Stimulated activated CD4-positive, alpha-beta T cell treated with anti-CD3 and anti-CD28 coated beads, Interleukin-1b, Interleukin-23, amount 100 ng/mL, for 1 hour (primary cell): ENCODE measurements around the gene SLC8A2.

Experiments
- DNase-seq, 2 donors: peaks; one replicate each; pipeline ENCODE4 v3.0.0-alpha.2; 2020; ENCODE audit warnings: low read depth in 2 of 2

SLC8A2 gene, protein sequence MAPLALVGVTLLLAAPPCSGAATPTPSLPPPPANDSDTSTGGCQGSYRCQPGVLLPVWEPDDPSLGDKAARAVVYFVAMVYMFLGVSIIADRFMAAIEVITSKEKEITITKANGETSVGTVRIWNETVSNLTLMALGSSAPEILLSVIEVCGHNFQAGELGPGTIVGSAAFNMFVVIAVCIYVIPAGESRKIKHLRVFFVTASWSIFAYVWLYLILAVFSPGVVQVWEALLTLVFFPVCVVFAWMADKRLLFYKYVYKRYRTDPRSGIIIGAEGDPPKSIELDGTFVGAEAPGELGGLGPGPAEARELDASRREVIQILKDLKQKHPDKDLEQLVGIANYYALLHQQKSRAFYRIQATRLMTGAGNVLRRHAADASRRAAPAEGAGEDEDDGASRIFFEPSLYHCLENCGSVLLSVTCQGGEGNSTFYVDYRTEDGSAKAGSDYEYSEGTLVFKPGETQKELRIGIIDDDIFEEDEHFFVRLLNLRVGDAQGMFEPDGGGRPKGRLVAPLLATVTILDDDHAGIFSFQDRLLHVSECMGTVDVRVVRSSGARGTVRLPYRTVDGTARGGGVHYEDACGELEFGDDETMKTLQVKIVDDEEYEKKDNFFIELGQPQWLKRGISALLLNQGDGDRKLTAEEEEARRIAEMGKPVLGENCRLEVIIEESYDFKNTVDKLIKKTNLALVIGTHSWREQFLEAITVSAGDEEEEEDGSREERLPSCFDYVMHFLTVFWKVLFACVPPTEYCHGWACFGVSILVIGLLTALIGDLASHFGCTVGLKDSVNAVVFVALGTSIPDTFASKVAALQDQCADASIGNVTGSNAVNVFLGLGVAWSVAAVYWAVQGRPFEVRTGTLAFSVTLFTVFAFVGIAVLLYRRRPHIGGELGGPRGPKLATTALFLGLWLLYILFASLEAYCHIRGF

DNA sequence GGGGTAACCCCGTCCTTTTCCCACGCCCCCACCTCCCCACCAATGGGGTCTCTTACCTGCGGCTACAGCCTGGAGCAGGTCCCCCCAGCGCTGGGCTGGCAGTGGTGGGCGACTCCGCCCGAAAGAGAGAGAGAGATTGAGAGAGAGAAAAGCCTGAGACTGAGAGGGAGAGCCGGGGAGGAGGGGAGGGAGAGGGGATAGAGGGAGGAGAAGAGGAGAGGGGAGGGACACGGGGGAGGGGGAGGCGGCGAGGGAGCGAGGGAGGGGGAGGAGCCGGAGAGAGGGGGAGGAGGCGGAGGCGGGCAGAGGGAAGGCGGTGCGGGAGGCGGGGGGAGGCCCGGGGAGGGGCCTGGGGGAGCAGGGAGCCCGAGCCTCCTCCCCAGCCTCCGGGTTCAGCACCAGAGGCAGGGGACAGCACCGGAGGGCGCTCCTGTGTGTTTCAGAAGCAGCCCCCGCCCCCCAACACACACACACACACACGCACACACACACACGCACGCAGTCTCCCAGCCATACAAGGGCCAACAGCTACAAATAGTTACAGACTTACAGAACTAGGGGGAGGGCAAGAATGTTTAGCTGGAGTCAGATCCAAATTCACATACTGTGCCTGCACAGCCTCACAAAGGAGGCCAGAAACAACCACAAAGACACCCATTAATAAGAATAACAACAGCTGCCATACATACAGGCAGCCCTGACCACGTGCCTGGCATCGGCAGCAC, at the start of gene SLC8A2:
Gene SLC8A2, minus strand, starts transcription at position 161 of the 725 bp plus-strand sequence. CDS start 5,490 bp downstream, outside the sequence.
- peak; percentile 7 to 21 for DNase-seq

DNA sequence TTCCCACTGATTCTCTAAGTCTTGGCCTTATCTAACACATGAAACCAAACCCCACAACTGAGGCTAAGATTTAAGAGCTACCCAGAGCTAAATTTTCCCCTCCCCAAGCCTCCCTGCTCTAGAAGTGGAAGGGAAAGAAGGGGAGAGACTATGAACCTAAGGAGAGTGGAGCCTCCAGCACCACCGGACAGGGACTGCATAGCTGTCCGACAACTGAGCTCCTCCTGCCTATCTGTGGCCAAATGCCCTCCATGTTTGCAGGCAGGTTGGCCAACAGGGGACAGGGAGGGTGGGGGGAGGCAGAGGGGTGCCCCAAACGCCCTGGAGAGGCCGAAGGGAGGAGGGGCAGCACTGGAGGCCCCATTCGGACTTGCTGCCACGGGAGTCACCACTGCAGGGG, 49.1 kb upstream of the SLC8A2 start:
- no peak for DNase-seq

GRCh38 chr19:47520343-47520806, 48.7 kb upstream of the SLC8A2 start:
- no peak for DNase-seq

- DNase-seq, result no peak
Observed at GRCh38 chr19:47518854-47519253, 47.2 kb upstream of the SLC8A2 start.

DNA sequence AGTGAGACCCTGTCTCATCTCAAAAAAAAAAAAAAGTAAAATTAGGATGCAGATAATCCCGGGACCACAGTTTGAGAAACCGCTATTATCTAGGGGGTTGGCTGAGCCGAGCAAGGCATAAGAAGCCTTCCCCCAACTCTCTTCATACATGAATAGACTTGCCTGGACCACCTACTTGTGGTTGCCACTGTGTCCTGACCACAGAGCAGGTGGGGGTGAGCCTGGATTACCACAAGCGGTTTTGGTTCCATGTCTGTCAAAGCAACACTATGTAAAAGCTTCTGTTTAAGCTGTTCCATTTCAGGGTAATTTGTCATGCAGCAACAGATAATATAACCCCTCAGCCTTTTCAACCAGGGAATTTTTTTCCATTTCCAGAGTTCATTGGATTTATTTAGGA, 46.4 kb upstream of the SLC8A2 start:
- no peak for DNase-seq

DNA sequence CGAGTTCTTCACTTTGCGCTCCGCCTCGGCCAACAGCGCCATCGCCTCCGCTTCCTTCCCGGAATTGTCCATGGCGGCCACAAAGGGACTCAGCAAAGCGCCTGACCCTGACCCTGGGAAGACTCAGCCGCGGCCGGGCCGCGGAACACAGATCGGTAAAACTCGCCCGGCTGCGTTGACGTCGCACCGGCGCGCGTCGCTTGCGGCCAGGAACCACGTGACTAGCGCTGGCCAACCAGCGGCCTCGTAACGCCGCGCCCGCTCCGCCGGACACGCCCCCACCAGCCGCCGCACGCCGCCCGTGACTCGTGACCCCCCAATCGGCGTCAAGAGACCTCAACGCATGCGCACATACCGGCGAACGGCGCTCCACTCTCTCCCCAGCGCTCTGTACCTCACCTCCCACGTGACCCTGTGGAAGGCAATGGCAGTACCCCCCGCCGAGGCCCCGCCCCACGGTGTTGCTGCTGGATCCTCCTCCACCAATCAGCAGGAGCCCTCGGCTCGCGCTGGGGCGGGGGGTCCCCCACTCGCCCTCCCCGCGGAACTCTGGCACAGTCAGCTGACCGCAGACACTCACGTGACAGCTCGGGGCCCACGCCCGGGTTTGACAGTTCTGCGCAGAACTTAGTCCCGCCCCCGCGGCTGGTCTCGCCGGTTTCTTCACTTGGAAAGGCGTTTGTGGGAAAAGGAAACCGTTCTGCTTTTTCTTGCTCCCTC, 43.3 kb upstream of the SLC8A2 start, which contains the start of gene NAPA:
Gene NAPA, minus strand, starts transcription at position 195 of the 720 bp plus-strand sequence. Its CDS starts 123 bp downstream, at position 72.
- peak; percentile 100 for DNase-seq

GRCh38 chr19:47514151-47514868, 42.6 kb upstream of the SLC8A2 start:
- DNase-seq, result no peak

- no peak for DNase-seq
Observed at GRCh38 chr19:47512948-47513319, 41.2 kb upstream of the SLC8A2 start.

GRCh38 chr19:47512183-47512947, 40.7 kb upstream of the SLC8A2 start:
- no peak for DNase-seq

DNA sequence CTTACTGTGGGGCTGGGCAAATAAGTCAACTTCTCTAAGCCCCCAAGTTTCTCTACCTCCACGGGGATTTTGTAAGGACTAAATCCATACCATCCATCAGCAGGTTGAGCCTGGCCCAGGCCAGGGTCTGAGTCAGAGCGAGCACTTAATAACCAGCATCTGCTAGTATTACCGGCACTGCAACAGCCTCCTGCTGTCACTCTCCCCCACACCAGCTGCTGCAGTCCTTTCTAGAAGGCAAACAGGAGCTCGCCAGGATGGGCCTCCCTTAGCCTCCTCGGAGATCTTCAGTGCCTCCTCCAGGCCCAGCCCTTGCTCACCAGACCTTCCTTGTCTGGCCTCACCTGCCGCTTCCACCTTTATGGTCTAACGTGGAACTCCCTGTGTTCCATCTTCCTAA, 40.0 kb upstream of the SLC8A2 start:
- DNase-seq, result no peak

- DNase-seq, result no peak
Observed at GRCh38 chr19:47511128-47511517, 39.4 kb upstream of the SLC8A2 start.

- no peak for DNase-seq
Observed at GRCh38 chr19:47510516-47511127, 38.9 kb upstream of the SLC8A2 start.

GRCh38 chr19:47509973-47510372, 38.3 kb upstream of the SLC8A2 start:
- DNase-seq, result no peak

DNA sequence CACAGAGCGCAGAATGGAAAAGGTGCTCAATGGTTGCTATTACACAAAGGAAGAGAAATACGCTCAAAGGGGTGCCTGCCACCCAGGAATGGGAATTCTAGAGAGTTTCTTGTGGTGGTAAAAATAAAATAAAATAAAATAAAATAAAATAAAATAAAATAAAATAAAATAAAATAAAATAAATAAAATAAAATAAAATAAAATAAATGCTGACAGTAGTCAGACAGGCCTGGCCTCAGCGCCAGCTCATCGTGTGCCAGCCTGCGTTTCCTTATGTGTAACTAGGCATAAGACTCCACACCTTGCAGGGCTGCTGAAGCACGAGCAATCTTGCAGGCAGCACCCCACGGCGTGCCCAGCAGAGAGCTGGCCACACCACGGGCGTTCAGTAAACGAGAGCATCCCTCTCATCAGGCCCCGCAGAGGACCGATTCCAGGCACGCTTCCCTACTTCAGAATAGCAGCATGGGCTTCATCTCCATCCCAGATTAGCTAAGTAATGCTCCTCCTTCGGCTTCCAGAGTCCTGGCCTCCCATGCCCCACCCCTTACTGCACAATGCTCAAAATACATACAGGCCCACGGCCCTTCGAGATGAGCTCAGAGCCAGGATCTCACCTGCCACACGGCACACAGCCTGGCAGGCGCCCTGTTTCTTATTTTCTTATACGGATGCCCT, 37.6 kb upstream of the SLC8A2 start:
- no peak for DNase-seq

DNA sequence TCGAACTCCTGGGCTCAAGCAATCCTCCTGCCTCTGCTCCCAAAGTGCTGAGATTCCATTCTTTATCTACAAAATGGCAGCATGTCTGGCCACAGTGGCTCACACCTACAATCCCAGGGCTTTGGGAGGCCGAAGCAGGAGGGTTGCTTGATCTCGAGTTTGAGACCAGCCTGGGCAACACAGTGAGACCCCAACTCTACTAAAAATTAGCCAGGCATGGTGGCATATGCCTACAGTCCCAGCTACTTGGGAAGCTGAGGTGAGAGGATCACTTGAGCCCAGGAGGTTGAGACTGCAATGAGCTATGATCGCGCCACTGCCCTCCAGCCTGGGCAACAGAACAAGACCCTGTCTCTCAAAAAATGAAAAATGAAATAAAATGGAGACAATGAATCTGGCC, 37.0 kb upstream of the SLC8A2 start:
- no peak for DNase-seq

- no peak for DNase-seq
Observed at GRCh38 chr19:47507924-47508553, 36.3 kb upstream of the SLC8A2 start.

DNA sequence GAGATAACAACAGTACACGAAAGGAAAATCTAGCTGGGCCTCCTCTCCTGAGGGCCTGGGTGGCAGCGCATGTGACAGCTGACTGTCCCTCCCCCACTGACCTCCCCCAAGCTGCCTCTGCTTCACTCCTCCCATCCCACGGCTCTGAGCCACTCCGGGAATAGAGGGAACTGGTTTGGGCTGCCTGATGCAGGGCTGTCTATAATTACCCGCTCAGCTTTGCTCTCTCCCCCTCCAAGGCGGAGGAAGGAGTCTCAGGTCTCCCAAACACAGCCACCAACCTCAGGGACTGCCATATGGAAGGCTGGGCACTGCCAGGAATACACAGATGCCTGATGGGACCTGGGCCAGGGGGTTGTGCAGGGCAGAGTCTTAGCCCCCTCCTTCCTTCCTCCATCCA, 35.3 kb upstream of the SLC8A2 start:
- no peak for DNase-seq

DNA sequence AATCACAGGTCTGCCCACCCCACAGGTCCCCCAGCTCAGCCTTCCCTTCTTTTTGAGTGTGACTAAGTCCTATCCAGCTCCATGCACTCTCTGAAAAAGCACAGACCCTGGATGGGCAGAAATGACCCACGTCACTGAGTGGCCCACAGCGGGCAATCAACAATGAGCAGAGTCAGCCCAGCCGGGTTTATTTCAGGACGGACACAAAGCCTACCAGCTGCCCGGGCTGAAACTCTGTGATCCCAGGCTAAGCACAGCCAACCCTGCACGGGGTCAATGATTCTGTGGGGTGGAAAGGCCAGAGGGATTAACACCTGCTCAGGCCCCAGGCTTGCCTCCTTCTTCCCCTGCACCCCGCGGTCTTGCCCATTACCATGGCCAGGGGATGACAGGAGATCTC, 34.8 kb upstream of the SLC8A2 start:
- DNase-seq, result no peak
